Activated CD8-positive, alpha-beta T cell treated with anti-CD3 and anti-CD28 coated beads for 36 hours (primary cell): Measurements from ENCODE around the gene SCRG1. TPM values are rescaled to one million over a fixed set of nuclear protein-coding genes. Genes with fewer than 3 reads are reported as not detected.

Source experiments
- ATAC-seq: fragments of 200-7000 bp; cut with Tn5 transposase; one replicate; pipeline ENCODE4 v1.10.0; 2021; ENCODE audit warnings: mild to moderate bottlenecking, moderate library complexity
- CTCF ChIA-PET: fragments of 350-600 bp; sonication (Branson Sonifier 250); formaldehyde crosslinking; loops from one replicate; lab custom pipeline; 2021; ENCODE audit warnings: antibody characterized with exemption; lab: Charles Lee
- POLR2A ChIA-PET: fragments of 350-600 bp; sonication (Branson Sonifier 250); formaldehyde crosslinking; loops from one replicate; lab custom pipeline; 2021; ENCODE audit warnings: antibody characterized with exemption; lab: Charles Lee
- DNase-seq: peaks from one replicate; pipeline ENCODE4 v3.0.0-alpha.2; 2020
- H3K27ac Mint-ChIP-seq: one replicate; pipeline ENCODE4 v1.8.0; 2021; ENCODE audit warnings: mild to moderate bottlenecking, mixed read lengths
- H3K27me3 Mint-ChIP-seq: one replicate; pipeline ENCODE4 v1.8.0; 2021; ENCODE audit warnings: mixed read lengths
- H3K36me3 Mint-ChIP-seq: one replicate; pipeline ENCODE4 v1.8.0; 2021; ENCODE audit warnings: low read depth, mixed read lengths
- H3K4me1 Mint-ChIP-seq: one replicate; pipeline ENCODE4 v1.8.0; 2021; ENCODE audit warnings: low read depth, mixed read lengths
- H3K4me3 Mint-ChIP-seq: one replicate; pipeline ENCODE4 v1.8.0; 2021; ENCODE audit warnings: mild to moderate bottlenecking, moderate library complexity, mixed read lengths
- H3K9me3 Mint-ChIP-seq: one replicate; pipeline ENCODE4 v1.8.0; 2021; ENCODE audit warnings: mixed read lengths
- intact Hi-C: fragments of 100-400 bp; cut with micrococcal nuclease; formaldehyde crosslinking; loops from one replicate; pipeline ENCODE4 v1.10.0; 2022
- total RNA-seq, 2 experiments: library from RNA; stranded (reverse); gene quantifications; one replicate each; pipeline ENCODE4 v1.2.3, GENCODE V29; 2021
- TF ChIP-seq, protein P1 (sequence below): fragments of 200-600 bp; IDR thresholded peaks from one replicate; pipeline ENCODE4 v1.8.0; 2022; ENCODE audit warnings: antibody characterized with exemption, mild to moderate bottlenecking

The SCRG1 gene
- total RNA-seq, 2 experiments from 2014 or later, result not detected

- no peak for ATAC-seq
- Mint-ChIP-seq H3K4me3 (no peak overlapping the region), H3K9me3 (no peaks in the 10 kb centered on the region), H3K4me1 (no peaks in the 10 kb centered on the region), H3K27ac (no peak overlapping the region), H3K27me3 (no peaks in the 10 kb centered on the region), H3K36me3 (no peaks in the 10 kb centered on the region)
- intact Hi-C loops, result no loop called here
- CTCF ChIA-PET, result interaction anchor here (1.4 kb wide), 1 partner anchor 74 kb away, joined by 3 read pairs; no protein-coding TSS in a partner anchor
- TF ChIP-seq, protein P1, sequence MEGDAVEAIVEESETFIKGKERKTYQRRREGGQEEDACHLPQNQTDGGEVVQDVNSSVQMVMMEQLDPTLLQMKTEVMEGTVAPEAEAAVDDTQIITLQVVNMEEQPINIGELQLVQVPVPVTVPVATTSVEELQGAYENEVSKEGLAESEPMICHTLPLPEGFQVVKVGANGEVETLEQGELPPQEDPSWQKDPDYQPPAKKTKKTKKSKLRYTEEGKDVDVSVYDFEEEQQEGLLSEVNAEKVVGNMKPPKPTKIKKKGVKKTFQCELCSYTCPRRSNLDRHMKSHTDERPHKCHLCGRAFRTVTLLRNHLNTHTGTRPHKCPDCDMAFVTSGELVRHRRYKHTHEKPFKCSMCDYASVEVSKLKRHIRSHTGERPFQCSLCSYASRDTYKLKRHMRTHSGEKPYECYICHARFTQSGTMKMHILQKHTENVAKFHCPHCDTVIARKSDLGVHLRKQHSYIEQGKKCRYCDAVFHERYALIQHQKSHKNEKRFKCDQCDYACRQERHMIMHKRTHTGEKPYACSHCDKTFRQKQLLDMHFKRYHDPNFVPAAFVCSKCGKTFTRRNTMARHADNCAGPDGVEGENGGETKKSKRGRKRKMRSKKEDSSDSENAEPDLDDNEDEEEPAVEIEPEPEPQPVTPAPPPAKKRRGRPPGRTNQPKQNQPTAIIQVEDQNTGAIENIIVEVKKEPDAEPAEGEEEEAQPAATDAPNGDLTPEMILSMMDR, result no peak
- DNase-seq, result no peak
- POLR2A ChIA-PET, result no interaction called here
Measured at GRCh38 chr4:173432430-173432829, 33.5 kb upstream of the SCRG1 start.

DNA sequence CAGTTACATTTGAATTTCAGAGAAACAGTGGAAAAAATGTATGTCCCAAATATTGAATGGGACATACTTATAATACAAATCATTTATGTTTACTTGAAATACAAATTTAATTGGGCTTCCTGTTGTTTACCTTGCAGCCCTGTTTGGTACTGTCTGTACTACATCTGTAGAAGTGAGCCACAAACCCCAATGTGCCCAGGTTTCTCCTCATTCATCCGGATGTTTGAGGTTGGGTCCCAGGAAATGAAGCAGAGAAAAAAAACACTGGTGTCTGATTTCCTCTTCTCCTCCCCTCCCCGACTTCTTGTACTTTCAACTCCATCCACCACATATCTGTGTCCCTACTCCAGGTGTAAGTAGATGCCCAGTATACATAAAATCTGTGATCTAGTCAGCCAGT is 27.1 kb upstream of the SCRG1 start:
- POLR2A ChIA-PET, result no interaction called here
- no peaks in the 10 kb centered on the region for H3K9me3 Mint-ChIP-seq
- intact Hi-C loops, result no loop called here
- no peaks in the 10 kb centered on the region for H3K27me3 Mint-ChIP-seq
- H3K27ac Mint-ChIP-seq, result no peak overlapping the region
- ATAC-seq (no peak), DNase-seq (no peak)
- peaks cover 23% of the 10 kb centered on the region for H3K4me1 Mint-ChIP-seq
- H3K36me3 Mint-ChIP-seq, result no peaks in the 10 kb centered on the region
- CTCF ChIA-PET, result interaction anchor here (0.7 to 3.5 kb wide), 6 partner anchors 19 to 413 kb away, joined by 3 to 15 read pairs (median 4); no protein-coding TSS in a partner anchor
- TF ChIP-seq, protein P1, result no peak
- H3K4me3 Mint-ChIP-seq, result no peak overlapping the region

GRCh38 chr4:173424899-173425805 is 26.2 kb upstream of the SCRG1 start:
- ATAC-seq, result no peak
- Mint-ChIP-seq H3K27me3 (no peaks in the 10 kb centered on the region), H3K9me3 (no peaks in the 10 kb centered on the region), H3K4me1 (peaks cover 25% of the 10 kb centered on the region), H3K4me3 (no peak overlapping the region), H3K36me3 (no peaks in the 10 kb centered on the region), H3K27ac (no peak overlapping the region)
- TF ChIP-seq, protein P1, result no peak
- CTCF ChIA-PET, result interaction anchor here (0.9 to 3.5 kb wide), 7 partner anchors 9 to 412 kb away, joined by 3 to 15 read pairs (median 4); no protein-coding TSS in a partner anchor
- intact Hi-C loops, result no loop called here
- DNase-seq, result no peak
- POLR2A ChIA-PET, result interaction anchor here (0.7 kb wide), 1 partner anchor 113 kb away, joined by 3 read pairs; no protein-coding TSS in a partner anchor

- intact Hi-C loops, result loop anchor here (2.0 kb wide), 1 partner anchor 74 kb away; no protein-coding TSS in a partner anchor
- CTCF ChIA-PET, result interaction anchor here (0.7 to 3.5 kb wide), 26 partner anchors 9 to 893 kb away, joined by 3 to 29 read pairs (median 5); no protein-coding TSS in a partner anchor
- DNase-seq (no peak), ATAC-seq (no peak)
- Mint-ChIP-seq H3K4me1 (peaks cover 11% of the 10 kb centered on the region), H3K9me3 (no peaks in the 10 kb centered on the region), H3K4me3 (no peak overlapping the region), H3K27ac (no peak overlapping the region), H3K27me3 (no peaks in the 10 kb centered on the region), H3K36me3 (no peaks in the 10 kb centered on the region)
- TF ChIP-seq, protein P1, result no peak
- POLR2A ChIA-PET, result interaction anchor here (0.6 kb wide), 1 partner anchor 86 kb away, joined by 3 read pairs; no protein-coding TSS in a partner anchor
Measured at GRCh38 chr4:173420801-173421200, 21.9 kb upstream of the SCRG1 start.
